ENCODE measurements around the gene LOXL3. TPM values are rescaled to one million over a fixed set of nuclear protein-coding genes. Genes with fewer than 3 reads are reported as not detected.

Gene LOXL3
- total RNA-seq, 1 donor from 2014 or later = 17.6 TPM

- DNase-seq (ENCODE audit: low read depth) (no peak), FAIRE-seq (no peak)
- Histone ChIP-seq H3K4me1 (ENCODE audit: insufficient read depth, low read length) (peaks cover 4% of the 10 kb centered on the region), H3K79me2 (ENCODE audit: insufficient read depth, low read length) (no peaks in the 10 kb centered on the region), H3K27me3 (ENCODE audit: insufficient read depth, low read length) (peaks cover 25% of the 10 kb centered on the region), H3K36me3 (ENCODE audit: insufficient read depth, low read length) (no peaks in the 10 kb centered on the region), H2AFZ (ENCODE audit: low read depth, low read length) (no peak overlapping the region), H3K9me3 (ENCODE audit: insufficient read depth, low read depth, low read length) (no peaks in the 10 kb centered on the region), H3K27ac (ENCODE audit: low read depth, low read length) (no peak overlapping the region), H4K20me1 (ENCODE audit: insufficient read depth, low read length) (no peaks in the 10 kb centered on the region), H3K9ac (ENCODE audit: low read length) (no peak overlapping the region), H3K4me2 (ENCODE audit: low read length) (no peak overlapping the region), H3K4me3 (ENCODE audit: insufficient read depth, low read depth, low read length) (no peak overlapping the region)
- no peak overlapping the region for H3K27ac Mint-ChIP-seq (ENCODE audit: unreplicated experiment)
- TF ChIP-seq EZH2 (IDR thresholded peaks at IDR 0.05; ENCODE audit: insufficient read depth, low read length) = no peak
- TF ChIP-seq, protein P1, sequence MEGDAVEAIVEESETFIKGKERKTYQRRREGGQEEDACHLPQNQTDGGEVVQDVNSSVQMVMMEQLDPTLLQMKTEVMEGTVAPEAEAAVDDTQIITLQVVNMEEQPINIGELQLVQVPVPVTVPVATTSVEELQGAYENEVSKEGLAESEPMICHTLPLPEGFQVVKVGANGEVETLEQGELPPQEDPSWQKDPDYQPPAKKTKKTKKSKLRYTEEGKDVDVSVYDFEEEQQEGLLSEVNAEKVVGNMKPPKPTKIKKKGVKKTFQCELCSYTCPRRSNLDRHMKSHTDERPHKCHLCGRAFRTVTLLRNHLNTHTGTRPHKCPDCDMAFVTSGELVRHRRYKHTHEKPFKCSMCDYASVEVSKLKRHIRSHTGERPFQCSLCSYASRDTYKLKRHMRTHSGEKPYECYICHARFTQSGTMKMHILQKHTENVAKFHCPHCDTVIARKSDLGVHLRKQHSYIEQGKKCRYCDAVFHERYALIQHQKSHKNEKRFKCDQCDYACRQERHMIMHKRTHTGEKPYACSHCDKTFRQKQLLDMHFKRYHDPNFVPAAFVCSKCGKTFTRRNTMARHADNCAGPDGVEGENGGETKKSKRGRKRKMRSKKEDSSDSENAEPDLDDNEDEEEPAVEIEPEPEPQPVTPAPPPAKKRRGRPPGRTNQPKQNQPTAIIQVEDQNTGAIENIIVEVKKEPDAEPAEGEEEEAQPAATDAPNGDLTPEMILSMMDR (IDR thresholded peaks at IDR 0.05; ENCODE audit: insufficient read depth, low read depth, low read length) = no peak
- no peaks in the 10 kb centered on the region for H3K36me3 Mint-ChIP-seq (ENCODE audit: low read depth, unreplicated experiment)
- peaks cover 3% of the 10 kb centered on the region for H3K4me1 Mint-ChIP-seq (ENCODE audit: low read depth, unreplicated experiment)
- H3K4me3 Mint-ChIP-seq (ENCODE audit: unreplicated experiment) = no peak overlapping the region
- peaks cover 3% of the 10 kb centered on the region for H3K27me3 Mint-ChIP-seq (ENCODE audit: low read depth, unreplicated experiment)
- no peaks in the 10 kb centered on the region for H3K9me3 Mint-ChIP-seq (ENCODE audit: unreplicated experiment)
Observed at GRCh38 chr2:74599676-74600075, 45.9 kb upstream of the LOXL3 start.

DNA sequence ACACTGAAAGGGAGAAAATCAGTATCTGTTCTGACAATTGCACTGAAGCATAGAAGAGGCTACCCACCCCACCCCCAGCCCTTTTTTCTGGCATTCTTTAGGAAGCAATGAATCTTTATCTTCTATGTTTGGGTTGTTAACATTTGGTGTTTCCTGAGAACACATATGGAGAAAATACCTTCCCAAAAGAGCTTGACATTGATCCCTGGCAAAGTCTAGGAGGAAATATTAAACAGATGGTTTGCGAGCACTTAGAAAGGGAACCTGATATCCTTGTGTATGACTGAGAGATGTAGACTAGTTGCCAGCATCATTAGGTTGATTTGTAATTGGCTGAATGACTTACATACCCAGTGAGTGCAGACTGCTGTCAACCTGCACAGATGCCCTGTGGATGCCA, 43.7 kb upstream of the LOXL3 start:
- Histone ChIP-seq H3K4me2 (ENCODE audit: low read length) (no peak overlapping the region), H3K36me3 (ENCODE audit: insufficient read depth, low read length) (no peaks in the 10 kb centered on the region), H3K27ac (ENCODE audit: low read depth, low read length) (no peak overlapping the region), H3K4me3 (ENCODE audit: insufficient read depth, low read depth, low read length) (no peak overlapping the region), H2AFZ (ENCODE audit: low read depth, low read length) (no peak overlapping the region), H4K20me1 (ENCODE audit: insufficient read depth, low read length) (no peaks in the 10 kb centered on the region), H3K4me1 (ENCODE audit: insufficient read depth, low read length) (no peaks in the 10 kb centered on the region), H3K27me3 (ENCODE audit: insufficient read depth, low read length) (peaks cover 18% of the 10 kb centered on the region), H3K79me2 (ENCODE audit: insufficient read depth, low read length) (no peaks in the 10 kb centered on the region), H3K9ac (ENCODE audit: low read length) (no peak overlapping the region), H3K9me3 (ENCODE audit: insufficient read depth, low read depth, low read length) (no peaks in the 10 kb centered on the region)
- FAIRE-seq (no peak), DNase-seq (ENCODE audit: low read depth) (no peak)
- Mint-ChIP-seq H3K4me1 (ENCODE audit: low read depth, unreplicated experiment) (peaks cover under 1% of the 10 kb centered on the region), H3K36me3 (ENCODE audit: low read depth, unreplicated experiment) (no peaks in the 10 kb centered on the region), H3K9me3 (ENCODE audit: unreplicated experiment) (no peaks in the 10 kb centered on the region), H3K4me3 (ENCODE audit: unreplicated experiment) (no peak overlapping the region), H3K27ac (ENCODE audit: unreplicated experiment) (no peak overlapping the region), H3K27me3 (ENCODE audit: low read depth, unreplicated experiment) (peaks cover 7% of the 10 kb centered on the region)
- no peak for TF ChIP-seq EZH2 (IDR thresholded peaks at IDR 0.05; ENCODE audit: insufficient read depth, low read length)
- TF ChIP-seq, protein P1 (IDR thresholded peaks at IDR 0.05; ENCODE audit: insufficient read depth, low read depth, low read length) = no peak

DNA sequence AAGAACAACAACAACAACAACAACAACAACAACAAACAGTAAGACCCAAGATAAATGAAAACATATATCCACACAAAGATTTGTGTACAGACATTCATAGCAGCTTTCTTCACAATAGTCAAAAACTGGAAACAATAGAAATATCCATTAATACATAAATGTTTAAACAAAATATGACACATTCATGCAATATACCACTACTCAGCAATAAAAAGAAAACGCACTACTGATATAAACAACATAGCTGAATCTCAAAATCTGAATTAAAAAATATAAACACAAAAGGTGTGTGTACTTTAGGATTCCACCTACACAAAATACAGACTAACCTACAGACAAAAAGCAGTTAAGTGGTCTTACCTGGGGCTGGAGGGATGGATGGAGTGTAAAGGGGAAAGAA, 42.8 kb upstream of the LOXL3 start:
- H3K36me3 ChIP-seq (ENCODE audit: insufficient read depth, low read length) = no peaks in the 10 kb centered on the region
- no peaks in the 10 kb centered on the region for H3K9me3 ChIP-seq (ENCODE audit: insufficient read depth, low read depth, low read length)
- H3K79me2 ChIP-seq (ENCODE audit: insufficient read depth, low read length) = no peaks in the 10 kb centered on the region
- H4K20me1 ChIP-seq (ENCODE audit: insufficient read depth, low read length) = no peaks in the 10 kb centered on the region
- no peaks in the 10 kb centered on the region for H3K4me1 ChIP-seq (ENCODE audit: insufficient read depth, low read length)
- Mint-ChIP-seq H3K27me3 (ENCODE audit: low read depth, unreplicated experiment) (peaks cover 7% of the 10 kb centered on the region), H3K4me1 (ENCODE audit: low read depth, unreplicated experiment) (no peaks in the 10 kb centered on the region), H3K36me3 (ENCODE audit: low read depth, unreplicated experiment) (no peaks in the 10 kb centered on the region), H3K9me3 (ENCODE audit: unreplicated experiment) (no peaks in the 10 kb centered on the region), H3K4me3 (ENCODE audit: unreplicated experiment) (no peak overlapping the region), H3K27ac (ENCODE audit: unreplicated experiment) (no peak overlapping the region)
- no peak for DNase-seq (ENCODE audit: low read depth)
- peaks cover 19% of the 10 kb centered on the region for H3K27me3 ChIP-seq (ENCODE audit: insufficient read depth, low read length)
- H3K27ac ChIP-seq (ENCODE audit: low read depth, low read length) = no peak overlapping the region
- no peak overlapping the region for H2AFZ ChIP-seq (ENCODE audit: low read depth, low read length)
- H3K9ac ChIP-seq (ENCODE audit: low read length) = no peak overlapping the region
- no peak overlapping the region for H3K4me3 ChIP-seq (ENCODE audit: insufficient read depth, low read depth, low read length)
- no peak overlapping the region for H3K4me2 ChIP-seq (ENCODE audit: low read length)
- TF ChIP-seq, protein P1 (IDR thresholded peaks at IDR 0.05; ENCODE audit: insufficient read depth, low read depth, low read length) = no peak
- FAIRE-seq = no peak

All from astrocyte (in vitro differentiated cells and primary cell).